Smooth muscle cell (in vitro differentiated cells): ENCODE results near the gene GALNT9. TPM values are rescaled to one million over a fixed set of nuclear protein-coding genes. Genes with fewer than 3 reads are reported as not detected.
"Not testable (repeated sequence)": the region's sequence is repeated elsewhere in the genome, so short reads cannot be mapped to it uniquely, and the experiment has no call there.

Source experiments
- DNase-seq: peaks from one replicate; lab custom pipeline; 2025; ENCODE audit not compliant: unreplicated experiment; lab: John Stamatoyannopoulos, UW
- H2AFZ ChIP-seq: fragments of 200-600 bp; sonication (generic); 2 replicates; pipeline ENCODE4 v1.6.0; 2016; ENCODE audit warnings: antibody characterized with exemption, low read depth, mild to moderate bottlenecking
- H3F3A ChIP-seq: fragments of 200-600 bp; sonication (generic); 2 replicates; pipeline ENCODE4 v1.6.0; 2017; ENCODE audit warnings: antibody characterized with exemption, low read depth
- H3K27ac ChIP-seq: fragments of 200-600 bp; sonication (generic); 2 replicates; pipeline ENCODE4 v1.5.1; 2016; ENCODE audit warnings: low read depth, mild to moderate bottlenecking
- H3K27me3 ChIP-seq: fragments of 200-600 bp; sonication (generic); 2 replicates; pipeline ENCODE4 v1.6.1; 2016; ENCODE audit warnings: low read depth, mild to moderate bottlenecking
- H3K36me3 ChIP-seq: fragments of 200-600 bp; sonication (generic); 2 replicates; pipeline ENCODE4 v1.5.1; 2016; ENCODE audit warnings: low read depth
- H3K4me1 ChIP-seq: fragments of 200-600 bp; sonication (generic); 2 replicates; pipeline ENCODE4 v1.5.1; 2016; ENCODE audit warnings: low read depth
- H3K4me2 ChIP-seq: fragments of 200-600 bp; sonication (generic); 2 replicates; pipeline ENCODE4 v1.6.0; 2016; ENCODE audit warnings: mild to moderate bottlenecking
- H3K4me3 ChIP-seq: fragments of 200-600 bp; sonication (generic); 2 replicates; pipeline ENCODE4 v1.5.1; 2016; ENCODE audit warnings: mild to moderate bottlenecking
- H3K79me2 ChIP-seq: fragments of 200-600 bp; sonication (generic); 2 replicates; pipeline ENCODE4 v1.6.0; 2016; ENCODE audit warnings: low read depth, mild to moderate bottlenecking
- H3K9ac ChIP-seq: fragments of 200-600 bp; sonication (generic); 2 replicates; pipeline ENCODE4 v1.6.0; 2016; ENCODE audit warnings: low read depth
- H3K9me3 ChIP-seq: fragments of 200-600 bp; sonication (generic); replicated peaks from 2 replicates; pipeline ENCODE4 v1.5.1; 2016; ENCODE audit warnings: low read depth
- H4K20me1 ChIP-seq: fragments of 200-600 bp; sonication (generic); 2 replicates; pipeline ENCODE4 v1.6.0; 2016; ENCODE audit warnings: low read depth
- CTCF ChIP-seq: fragments of 200-600 bp; sonication (generic); IDR thresholded peaks from 2 replicates; pipeline ENCODE4 v1.5.1; 2017; ENCODE audit warnings: borderline replicate concordance, mild to moderate bottlenecking, antibody characterized with exemption; ENCODE audit not compliant: insufficient read depth, poor library complexity, severe bottlenecking
- WGBS: methylation state at CpG from one replicate; pipeline ENCODE4 v1.1.7; 2016; ENCODE audit warnings: low lambda C conversion rate; 5-methylcytosine and 5-hydroxymethylcytosine counted together
- polyA plus RNA-seq: library from polyadenylated mRNA; unstranded; fragments of >200 nt; fragmentation: Nextera tagmentation; extraction: Ambion mirVana; gene quantifications from 2 replicates; pipeline ENCODE4 v1.2.1, GENCODE V29; 2016
- total RNA-seq: library from RNA; depleted of rRNA; stranded (reverse); fragments of >200 nt; gene quantifications from 2 replicates; pipeline ENCODE4 v1.2.3, GENCODE V29; 2014

GALNT9 gene
- 1.1 TPM in 1 of 2 replicates, not detected in the other for total RNA-seq
- 1.1 and 1.3 TPM in 2 replicates for polyA plus RNA-seq

DNA sequence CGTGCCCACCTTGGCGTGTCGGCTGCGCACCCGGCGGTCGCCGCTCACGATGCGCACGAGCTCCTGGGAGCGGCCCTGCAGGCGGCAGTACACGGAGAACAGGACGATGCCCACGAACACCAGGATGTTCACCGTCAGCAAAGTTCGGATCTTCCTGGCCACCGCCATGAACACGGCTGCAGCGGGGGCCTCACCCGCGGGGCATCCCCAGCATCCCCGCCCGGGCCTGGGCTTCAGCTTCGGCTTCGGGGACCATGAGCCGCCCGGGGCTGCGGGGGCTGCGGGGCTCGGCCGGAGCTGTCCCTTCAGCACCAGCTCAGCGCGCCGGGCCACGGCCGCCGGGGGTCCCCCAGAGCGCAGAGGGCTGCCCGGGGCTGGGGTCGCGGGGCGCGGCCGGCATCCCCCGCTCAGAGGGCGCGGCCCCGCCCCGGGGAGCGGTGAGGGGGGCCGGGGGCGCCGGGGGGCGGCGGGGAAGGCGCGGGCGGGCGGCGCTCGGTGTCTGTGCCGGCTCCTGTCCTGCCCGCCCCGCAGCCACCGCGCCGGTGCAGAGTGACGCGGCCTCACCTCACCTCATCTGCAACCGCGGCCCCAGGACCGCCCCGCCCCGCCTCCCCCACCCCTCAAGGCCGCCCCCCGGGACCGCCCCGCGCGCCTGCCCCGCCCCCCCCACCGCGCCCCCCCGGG, at the start of gene GALNT9:
TSS of gene GALNT9 (minus strand) at position 554 of the 684 bp plus-strand sequence. CDS start at position 168, 386 bp downstream.
- H3F3A ChIP-seq = no peaks in the 10 kb centered on the region
- no peaks in the 10 kb centered on the region for H4K20me1 ChIP-seq
- no peak within 1 kb of the TSS for H2AFZ ChIP-seq
- no peaks in the 10 kb centered on the region for H3K4me1 ChIP-seq
- no peaks in the 10 kb centered on the region for H3K36me3 ChIP-seq
- H3K4me3 ChIP-seq = no peak within 1 kb of the TSS
- no peaks in the 10 kb centered on the region for H3K79me2 ChIP-seq
- H3K4me2 ChIP-seq = no peak within 1 kb of the TSS
- no peak for TF ChIP-seq CTCF
- WGBS = 32% methylated on average over 30 of the region's 86 CpGs
- peak; percentile 5 for DNase-seq
- H3K9me3 ChIP-seq = no peaks in the 10 kb centered on the region
- peaks cover 48% of the 10 kb centered on the region for H3K27me3 ChIP-seq
- H3K27ac ChIP-seq = no peak within 1 kb of the TSS
- no peak within 1 kb of the TSS for H3K9ac ChIP-seq

GRCh38 chr12:132379057-132379456, 49.7 kb upstream of the GALNT9 start:
- H2AFZ ChIP-seq, H3K9me3 ChIP-seq, H3K4me2 ChIP-seq, H3K9ac ChIP-seq, H3K4me3 ChIP-seq, H3K27ac ChIP-seq, DNase-seq, H3F3A ChIP-seq, H4K20me1 ChIP-seq, H3K36me3 ChIP-seq, H3K79me2 ChIP-seq, H3K4me1 ChIP-seq: not testable (repeated sequence)
- peaks cover 81% of the 10 kb centered on the region for H3K27me3 ChIP-seq
- whole genome bisulfite sequencing = 86% methylated on average over 6 of the region's 6 CpGs

DNA sequence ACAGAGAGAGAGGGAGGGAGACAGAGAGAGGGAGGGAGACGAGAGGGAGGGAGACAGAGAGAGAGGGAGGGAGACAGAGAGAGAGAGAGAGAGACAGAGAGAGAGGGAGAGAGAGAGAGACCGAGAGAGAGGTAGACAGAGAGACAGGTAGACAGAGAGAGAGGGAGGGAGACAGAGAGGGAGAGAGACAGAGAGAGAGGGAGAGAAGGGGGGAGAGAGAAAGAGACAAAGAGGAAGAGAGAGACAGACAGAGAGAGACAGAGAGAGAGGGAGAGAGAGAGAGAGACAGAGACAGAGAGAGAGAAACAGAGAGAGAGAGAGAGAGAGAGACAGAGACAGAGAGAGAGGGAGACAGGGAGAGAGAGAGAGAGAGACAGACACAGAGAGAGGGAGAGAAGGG, 47.8 kb upstream of the GALNT9 start:
- Histone ChIP-seq H3K4me2 (no peak overlapping the region), H3K27ac (no peak overlapping the region), H3K36me3 (no peaks in the 10 kb centered on the region), H3K4me3 (no peak overlapping the region), H3F3A (no peaks in the 10 kb centered on the region), H2AFZ (no peak overlapping the region), H4K20me1 (no peaks in the 10 kb centered on the region), H3K4me1 (peaks cover 4% of the 10 kb centered on the region), H3K9me3 (no peaks in the 10 kb centered on the region), H3K27me3 (peaks cover 74% of the 10 kb centered on the region), H3K9ac (no peak overlapping the region), H3K79me2 (no peaks in the 10 kb centered on the region)
- WGBS = no CpG with 5 or more reads among the region's 2 CpGs
- DNase-seq = no peak
- no peak for TF ChIP-seq CTCF

DNA sequence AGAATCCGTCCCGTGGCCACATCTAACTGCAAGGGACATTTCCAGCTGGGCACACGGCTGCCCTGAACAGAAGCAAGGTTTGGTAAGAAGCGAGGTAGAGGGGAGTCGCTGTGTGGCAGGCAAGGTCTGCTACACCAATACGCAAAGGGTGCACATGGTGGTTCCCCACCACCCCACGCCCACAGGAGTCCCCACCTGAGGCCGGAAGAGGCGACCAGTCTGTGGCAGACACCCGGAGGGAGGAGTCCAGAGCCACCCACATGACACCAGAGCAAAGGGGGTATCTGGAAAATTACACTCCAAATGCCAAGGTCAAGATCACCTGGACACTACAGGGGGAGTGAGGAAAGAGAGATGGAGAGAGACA, 47.1 kb upstream of the GALNT9 start:
- Histone ChIP-seq H4K20me1 (no peaks in the 10 kb centered on the region), H2AFZ (no peak overlapping the region), H3F3A (no peaks in the 10 kb centered on the region), H3K79me2 (no peaks in the 10 kb centered on the region), H3K4me2 (no peak overlapping the region), H3K27me3 (peaks cover 67% of the 10 kb centered on the region), H3K36me3 (no peaks in the 10 kb centered on the region), H3K27ac (no peak overlapping the region), H3K9me3 (no peaks in the 10 kb centered on the region), H3K9ac (no peak overlapping the region), H3K4me3 (no peak overlapping the region), H3K4me1 (peaks cover 4% of the 10 kb centered on the region)
- no peak for DNase-seq
- WGBS = 77% methylated on average over 10 of the region's 10 CpGs
- no peak for TF ChIP-seq CTCF
